ENCODE results near the gene LTBP1.

Gene LTBP1

DNA sequence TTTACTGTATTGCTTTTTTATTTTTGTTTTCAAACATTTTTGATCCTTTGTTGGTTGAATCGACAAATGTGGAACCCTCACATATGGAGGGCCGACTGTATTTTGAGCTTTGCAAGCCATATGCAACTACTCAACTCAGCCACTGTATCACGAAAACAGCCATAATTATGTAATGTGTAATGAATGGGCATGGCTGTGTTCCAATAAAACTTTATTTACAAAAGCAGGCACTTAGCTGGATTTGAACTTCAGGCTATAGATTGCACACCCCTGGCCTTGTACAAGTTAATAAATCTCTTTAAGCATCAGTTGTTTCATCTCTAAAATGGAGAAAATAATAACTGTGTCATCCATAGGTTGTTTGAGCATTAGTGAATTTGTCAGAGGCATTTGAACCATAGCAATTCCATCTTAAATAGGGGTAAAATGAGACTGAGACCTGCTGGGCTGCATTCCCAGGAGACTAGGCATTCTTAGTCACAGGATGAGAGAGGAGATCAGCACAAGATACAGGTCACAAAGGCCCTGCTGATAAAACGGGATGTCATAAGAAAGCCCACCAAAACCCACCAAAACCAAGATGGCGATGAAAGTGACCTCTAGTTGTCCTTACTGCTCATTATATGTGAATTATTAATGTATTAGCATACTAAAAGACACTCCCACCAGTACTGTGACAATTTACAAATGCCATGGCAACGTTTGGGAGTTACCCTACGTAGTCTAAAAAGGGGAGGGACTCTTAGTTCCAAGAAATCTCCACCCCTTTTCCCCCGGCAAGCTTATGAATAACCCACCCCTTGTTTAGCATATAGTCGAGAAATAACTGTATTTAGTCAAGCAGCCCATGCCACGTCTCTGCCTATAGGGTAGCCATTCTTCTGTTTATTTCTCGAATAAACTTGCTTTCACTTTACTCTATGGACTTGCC lies 13.7 kb upstream of the LTBP1 start:
- DNase-seq (ENCODE audit: low spot score), result no peak

DNA sequence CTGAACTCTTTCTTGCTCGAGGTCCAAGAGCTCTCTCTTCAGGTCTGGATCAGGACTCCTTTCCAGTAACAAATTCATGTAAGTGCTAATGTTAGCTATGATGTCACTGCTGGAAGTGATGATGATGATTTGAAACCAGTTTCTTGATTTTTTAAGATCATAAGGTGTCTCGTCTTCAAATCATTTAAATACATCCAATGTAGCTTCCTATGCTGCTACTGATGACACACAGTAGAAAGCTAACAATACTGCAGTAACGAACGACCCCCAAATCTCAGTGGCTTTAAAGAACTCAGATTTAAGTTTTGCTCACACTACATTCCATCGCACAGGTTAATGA lies 13.0 kb upstream of the LTBP1 start:
- DNase-seq (ENCODE audit: low spot score), result no peak

DNA sequence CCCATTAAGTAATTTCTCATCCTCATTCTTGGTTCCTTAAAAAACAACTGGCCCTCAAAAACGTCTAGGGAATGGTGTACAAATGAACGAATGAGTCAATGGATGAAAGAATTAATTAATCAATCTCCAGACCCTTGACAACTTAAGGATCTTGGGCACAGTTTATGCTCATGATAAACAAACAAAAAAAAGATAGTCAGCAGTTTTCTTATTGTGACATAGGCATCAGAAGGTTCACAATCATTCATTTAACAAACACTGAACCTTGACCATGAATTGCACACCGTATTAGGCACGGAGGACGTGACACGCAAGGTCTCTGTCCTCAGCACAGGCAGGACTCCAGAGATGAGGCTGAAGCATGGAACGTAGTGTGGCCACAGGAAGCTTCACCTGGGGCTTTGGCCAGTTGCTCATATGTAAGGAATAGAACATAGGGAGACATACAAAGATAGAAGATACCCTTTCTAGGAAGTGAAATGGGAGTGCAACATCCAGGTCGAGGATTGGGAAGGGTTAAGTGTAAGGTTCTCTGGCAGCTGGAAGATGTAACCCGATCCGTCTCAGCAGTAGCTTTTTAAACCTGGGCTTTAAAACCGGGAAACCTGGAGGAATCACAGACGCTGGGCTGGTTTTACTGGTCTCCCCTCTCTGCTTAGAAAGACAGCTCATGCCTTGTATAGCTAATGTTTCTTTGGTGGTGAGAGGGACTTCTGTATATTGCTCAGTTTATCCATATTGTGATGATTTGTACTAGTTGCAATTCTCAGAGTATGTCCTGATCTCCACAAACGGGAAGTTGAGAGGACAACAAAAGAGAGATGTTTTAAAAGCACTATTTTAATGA lies 8.9 kb upstream of the LTBP1 start:
- no peak for DNase-seq (ENCODE audit: low spot score)

DNA sequence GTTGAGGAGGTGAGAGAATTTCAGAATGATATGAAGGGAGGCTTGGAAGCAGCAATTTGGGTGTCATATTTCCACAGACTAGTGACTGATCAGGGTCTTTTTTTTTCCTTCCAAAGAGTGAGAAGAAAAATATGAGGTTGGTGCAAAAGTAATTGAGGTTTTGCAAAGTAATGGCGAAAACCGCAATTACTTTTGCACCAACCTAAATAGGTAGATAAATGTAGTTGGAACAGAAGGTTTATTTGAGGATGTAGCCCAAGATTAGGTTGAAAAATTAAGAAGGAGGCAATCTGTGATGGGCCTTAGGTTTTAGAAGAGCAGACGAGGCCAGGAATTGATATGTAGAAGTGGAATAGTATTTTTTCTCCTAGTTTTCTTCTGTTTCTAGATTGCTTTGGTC lies 7.8 kb upstream of the LTBP1 start:
- no peak for DNase-seq (ENCODE audit: low spot score)

DNA sequence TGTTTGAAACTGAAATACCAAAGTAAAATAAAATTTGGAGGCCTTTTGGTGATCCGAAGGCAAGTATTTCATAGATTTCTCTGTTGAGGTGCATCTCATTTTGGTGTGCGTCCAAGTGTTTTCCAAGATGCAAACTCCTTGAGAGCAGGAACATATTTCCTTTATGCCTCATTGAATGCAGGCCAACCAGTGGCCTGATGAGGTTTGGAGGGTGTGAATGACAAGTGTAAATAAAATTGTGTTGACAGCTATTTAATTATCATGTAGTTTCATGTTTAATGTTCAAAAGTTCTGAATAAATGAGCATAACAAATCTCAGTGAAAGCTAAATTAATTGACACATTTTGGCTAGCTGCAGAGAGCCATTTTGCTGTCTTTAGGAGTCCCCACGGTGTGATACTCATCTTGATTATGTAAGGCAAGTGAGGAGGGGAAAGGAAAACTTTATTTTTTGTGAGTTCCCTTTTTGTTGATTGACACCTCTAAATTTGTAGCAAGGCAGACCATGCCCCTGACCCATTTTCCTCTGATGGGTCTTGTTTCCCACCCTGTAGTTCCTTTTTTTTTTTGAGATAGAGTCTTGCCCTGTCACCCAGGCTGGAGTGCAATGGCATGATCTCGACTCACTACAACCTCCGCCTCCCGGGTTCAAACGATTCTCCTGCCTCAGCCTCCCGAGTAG lies 6.3 kb upstream of the LTBP1 start:
- no peak for DNase-seq (ENCODE audit: low spot score)

DNA sequence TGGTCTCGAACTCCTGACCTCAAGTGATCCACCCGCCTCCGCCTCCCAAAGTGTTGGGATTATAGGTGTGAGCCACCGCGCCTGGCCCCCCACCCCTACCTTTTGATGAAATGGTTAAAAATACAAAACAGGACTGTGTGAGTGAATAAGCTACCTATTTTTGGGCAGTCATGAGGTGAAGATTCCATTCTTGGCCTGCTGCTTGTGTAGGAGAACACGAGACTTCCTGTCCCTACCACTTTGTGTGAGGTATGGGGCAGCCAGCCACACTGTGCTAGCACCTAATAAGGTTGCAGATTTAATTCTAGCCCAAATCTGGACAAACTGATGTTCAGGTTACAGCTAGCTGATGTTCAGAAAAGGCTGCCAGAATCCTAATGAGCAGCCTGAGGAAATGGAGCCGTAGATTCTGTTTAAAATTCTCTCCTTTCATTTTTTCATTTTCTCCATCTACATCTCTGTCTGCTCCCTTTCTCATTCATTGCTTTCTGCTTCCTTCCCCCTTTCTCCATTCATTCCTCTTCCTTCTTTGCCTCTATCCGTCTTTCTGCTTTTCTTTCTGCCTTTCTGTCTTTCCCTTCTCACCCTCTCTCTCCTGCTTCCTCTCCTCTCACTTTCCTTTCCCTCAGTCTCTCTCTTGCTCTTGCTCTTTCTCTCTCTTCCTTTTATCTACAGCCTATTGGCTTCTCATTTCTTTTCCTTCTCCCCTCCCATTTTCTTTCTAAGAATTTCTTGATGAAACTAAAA lies 4.6 kb upstream of the LTBP1 start:
- no peak for DNase-seq (ENCODE audit: low spot score)

DNA sequence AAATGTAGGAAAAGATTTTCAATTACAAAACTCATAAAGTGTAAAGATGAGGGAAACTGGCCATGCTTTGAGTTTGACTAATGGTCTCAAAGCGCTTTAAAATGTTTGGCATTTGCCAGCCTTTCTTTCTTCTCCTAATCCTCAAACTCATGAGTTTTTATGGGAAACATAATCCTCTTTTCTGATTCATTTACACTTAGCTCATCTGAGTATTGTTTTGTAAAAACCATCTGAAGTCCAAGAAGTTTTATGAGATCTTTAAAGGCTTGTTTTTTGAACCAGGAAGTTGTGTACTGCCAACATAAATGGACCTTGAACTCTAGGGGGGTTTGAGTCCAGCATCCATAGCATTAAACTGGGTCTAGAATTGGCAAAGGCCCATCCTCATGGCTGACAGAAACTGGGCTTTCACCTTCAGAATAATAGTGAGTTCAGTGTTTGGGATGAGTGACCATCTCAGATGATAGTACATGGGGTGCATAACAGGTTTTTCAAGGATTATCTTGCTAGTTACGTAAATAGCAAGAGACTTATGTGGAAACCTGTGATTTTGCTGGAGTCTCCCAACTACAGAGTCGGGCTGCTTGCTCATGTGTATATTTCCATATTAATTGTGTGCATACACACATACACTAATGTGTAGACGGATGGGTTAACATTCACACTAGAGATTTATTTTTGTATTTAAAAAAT lies 3.8 kb upstream of the LTBP1 start:
- no peak for DNase-seq (ENCODE audit: low spot score)

DNA sequence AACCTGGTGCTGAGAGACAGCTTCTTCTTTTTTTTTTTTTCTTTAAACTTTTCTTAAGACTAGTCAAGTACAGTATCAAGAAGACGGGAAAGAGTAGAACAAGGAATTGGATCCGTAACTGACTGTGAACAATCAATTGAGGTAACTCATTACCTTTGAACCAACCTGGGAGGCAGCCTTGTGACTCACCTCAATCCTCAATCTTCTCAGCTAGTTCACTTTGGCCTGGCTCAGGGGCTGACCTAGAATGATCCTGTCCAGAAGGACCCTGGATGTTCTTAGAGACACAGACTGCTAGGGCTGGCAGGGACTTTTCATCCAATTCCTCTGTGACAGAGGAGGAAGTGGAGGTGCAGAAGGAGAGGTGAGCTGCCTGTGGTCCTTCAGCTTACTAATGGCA lies 1.5 kb upstream of the LTBP1 start:
- DNase-seq (ENCODE audit: low spot score), result no peak

DNA sequence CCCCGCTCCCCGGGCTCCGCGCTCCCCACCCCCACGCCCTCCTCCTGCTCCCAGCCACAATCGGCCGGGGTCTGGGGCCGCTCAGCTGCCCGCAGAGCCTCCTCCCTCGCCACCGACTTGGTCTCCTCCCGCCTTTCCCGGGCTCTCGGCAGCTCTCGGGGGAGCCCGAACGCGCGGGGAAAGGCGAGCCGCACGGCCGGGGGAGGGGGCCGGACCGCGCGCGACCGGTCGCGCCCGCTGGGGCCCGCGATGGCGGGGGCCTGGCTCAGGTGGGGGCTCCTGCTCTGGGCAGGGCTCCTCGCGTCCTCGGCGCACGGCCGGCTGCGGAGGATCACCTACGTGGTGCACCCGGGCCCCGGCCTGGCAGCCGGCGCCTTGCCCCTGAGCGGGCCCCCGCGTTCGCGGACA lies 327 bp downstream of the LTBP1 start:
- DNase-seq (ENCODE audit: low spot score), result no peak

DNA sequence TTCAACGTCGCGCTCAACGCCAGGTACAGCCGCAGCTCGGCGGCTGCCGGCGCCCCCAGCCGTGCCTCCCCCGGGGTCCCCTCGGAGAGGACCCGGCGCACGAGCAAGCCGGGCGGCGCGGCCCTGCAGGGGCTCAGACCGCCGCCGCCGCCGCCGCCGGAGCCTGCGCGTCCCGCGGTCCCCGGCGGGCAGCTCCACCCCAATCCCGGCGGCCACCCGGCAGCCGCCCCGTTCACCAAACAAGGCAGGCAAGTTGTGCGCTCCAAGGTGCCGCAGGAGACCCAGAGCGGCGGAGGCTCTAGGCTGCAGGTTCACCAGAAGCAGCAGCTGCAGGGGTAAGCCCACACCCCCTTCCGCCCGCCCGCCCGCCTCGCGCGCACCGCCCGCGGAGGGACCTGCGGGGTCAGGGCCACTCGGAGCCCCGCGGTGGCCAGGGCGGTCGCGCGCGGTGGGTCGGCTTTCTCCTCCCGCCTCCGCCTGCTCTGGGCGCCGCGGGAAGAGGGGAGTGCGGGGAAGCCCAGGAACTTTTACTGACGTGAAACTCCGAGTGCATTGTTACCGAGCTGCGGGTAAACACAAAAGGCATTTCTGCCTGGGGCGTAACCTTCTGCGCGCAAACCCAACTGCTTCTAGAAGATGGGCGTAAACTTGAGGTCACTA lies 861 bp downstream of the LTBP1 start:
- peak; percentile 20 for DNase-seq (ENCODE audit: low spot score)

DNA sequence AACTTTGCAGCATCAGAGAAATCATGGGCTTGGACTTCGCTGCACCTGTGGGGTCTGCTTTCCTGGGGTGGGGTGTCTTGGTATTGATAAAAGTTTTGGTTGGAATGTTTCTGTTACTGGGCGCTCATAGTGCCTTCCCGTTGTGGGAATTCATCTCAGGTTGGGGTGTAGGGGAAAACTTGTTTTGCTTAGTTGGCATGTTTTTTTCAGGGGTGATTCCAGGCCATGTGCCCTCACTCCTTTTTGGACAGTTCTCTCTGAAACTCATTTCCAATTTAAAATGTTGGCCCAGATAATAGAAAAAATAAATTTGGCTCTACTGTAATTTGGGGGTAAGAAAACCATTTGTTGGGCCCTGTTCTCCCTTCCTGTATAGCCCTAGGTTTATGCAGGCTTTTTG lies 1.5 kb downstream of the LTBP1 start:
- no peak for DNase-seq (ENCODE audit: low spot score)

DNA sequence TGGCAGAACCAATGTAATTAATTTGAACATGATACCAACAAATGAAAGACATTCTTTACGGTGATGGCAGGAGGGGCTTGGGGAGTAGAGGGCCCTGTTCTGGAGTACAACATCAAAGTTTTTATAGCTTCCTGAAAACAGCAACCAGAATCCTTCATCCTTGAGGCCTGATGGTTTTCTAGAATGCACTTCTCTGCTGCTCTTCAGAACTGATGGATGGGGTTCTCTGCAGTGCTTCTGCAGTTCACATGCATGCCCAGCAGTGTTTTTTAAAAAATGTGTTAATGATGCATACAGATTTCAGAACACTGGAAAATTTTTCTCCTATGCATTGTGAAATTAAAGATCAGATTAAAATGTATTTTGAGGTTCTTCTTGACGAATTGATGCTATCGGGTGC lies 2.5 kb downstream of the LTBP1 start:
- peak; percentile 9 for DNase-seq (ENCODE audit: low spot score)

DNA sequence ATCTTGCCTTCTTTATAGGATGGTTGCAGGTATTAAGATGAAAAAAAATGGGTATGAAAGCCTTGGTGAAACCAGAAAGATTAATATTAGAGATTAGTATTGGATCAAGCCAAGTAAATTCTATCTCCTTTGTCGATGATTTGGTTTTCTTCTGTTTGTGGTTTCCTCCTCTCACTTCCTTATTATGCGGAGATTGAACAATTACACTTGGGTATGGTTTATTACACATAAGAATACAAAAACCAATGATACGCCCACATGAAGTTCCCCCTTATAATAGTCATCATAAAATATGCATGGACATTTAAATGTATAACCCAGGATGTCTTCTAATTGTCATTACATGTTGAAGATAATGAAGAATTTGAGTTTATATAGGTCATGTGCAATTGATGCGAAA lies 4.9 kb downstream of the LTBP1 start:
- DNase-seq (ENCODE audit: low spot score), result no peak

DNA sequence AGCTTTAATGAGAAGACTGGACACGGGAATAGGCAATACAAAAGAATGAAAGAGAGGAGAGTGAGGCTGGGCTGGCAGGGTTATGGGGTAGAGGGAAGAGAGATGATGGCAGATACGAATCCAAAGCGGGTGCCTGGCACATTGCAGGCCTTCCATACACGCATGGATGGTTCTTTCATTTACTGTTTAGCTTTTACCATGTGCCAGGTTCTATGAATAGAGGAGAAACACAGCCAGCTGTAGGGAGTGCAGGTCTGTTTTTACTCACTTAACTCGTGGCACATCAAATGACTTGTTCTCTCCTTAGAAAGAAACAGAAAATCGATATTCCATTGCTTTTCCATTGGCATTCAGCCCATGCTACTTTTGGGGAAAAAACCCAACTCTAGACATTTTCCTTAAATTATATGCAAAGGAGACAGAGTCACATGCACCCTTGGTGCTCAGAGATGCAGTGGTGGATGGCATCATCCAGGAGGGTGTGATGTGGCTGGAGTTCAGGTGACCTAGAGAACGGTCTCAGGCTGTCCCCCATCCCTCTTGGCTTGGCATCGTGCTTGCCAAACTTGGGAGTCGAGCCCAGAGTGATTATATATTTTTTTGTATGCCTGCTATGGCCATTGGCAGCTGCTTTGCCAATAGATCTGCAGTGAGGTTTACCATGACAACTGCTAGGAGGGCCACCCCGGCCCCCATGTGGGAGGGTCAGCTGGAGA lies 6.2 kb downstream of the LTBP1 start:
- no peak for DNase-seq (ENCODE audit: low spot score)

DNA sequence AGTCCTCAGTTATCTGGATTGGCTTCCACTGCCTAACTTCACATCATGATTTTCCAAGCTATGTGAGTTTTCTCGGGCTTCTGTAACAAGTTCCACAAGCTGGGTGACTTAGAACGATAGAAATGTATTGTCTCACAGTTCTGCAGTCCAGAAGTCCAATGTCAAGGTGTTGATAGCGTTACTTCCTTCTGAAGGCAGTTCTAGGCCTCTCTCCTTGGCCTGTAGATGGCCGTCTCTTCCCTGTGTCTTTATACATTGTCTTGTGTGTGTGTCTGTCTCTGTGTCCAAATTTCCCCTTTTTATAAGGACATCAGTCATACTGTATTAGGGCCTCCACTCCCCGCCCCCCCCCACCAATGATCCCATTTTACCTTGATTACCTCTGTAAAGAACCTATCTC lies 7.5 kb downstream of the LTBP1 start:
- DNase-seq (ENCODE audit: low spot score), result no peak

DNA sequence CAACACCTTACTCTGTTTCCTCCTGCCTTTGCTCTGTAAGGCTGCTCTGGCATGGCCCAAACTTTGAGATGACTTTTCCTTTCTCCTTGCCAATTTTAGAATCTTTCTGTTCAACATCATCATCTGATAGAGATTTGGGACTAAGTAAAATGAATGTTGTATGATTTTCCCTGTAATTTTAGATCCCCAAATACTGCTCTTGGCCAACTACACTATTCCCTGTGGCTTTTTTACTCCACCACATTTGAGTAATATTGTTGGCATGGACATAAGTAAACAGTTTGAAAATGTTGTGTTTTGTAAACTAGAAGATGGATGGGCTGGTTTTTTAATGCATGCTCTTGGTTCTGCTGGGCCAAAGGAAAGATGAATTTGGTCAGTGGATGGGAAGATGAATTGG lies 12.1 kb downstream of the LTBP1 start:
- no peak for DNase-seq (ENCODE audit: low spot score)

DNA sequence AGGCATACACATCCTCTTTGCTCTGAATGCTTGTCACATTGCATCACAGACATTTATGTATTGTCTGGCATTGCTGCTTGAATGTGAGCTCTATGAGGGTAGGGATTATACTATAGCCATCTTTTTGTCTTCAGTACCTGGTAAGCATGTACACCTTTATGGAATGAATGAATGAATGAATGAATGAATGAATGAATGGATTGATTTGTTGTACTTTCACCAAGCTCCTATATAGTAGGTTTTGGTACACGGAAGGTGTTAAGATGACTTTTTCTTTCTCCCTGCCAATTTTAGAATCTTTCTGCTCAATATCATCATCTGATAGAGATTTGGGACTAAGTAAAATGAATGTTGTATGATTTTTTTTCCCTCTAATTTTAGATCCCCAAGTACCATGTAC lies 13.5 kb downstream of the LTBP1 start:
- DNase-seq (ENCODE audit: low spot score), result no peak

DNA sequence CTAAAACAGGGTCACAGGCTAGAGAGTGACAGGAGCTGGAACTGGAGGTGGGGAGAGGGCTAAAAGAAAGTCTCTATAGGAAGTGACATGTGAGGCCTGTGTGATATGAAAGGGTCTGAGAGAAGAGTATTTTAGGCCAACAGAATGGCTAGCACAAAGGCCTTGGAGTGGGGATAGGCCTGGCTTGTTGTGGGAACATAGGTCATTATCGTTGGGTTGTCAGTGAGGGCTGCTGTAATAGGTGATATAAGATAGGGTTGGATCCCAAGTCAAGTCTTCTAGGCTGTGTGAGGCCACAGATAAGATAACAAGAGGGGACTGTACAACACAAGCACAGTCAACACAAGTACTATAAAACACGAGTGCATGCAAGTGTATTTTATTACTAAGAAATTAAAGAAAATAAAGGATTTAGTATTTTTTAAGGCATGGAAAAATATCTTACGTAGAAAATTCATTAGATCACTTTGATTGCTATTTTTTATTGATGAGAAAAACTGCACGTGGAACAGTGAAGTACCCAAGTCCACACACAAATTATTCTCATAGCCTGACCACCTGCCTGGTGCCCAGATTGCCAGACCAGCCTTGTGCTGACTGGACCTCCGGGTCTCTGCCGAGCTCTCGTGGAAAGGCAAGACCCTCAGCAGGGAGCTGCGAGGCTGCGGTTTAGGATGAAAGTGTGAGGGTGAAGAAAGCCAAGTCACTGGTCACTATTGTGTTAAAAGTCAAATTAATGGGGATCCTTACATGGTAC lies 14.1 kb downstream of the LTBP1 start:
- DNase-seq (ENCODE audit: low spot score), result no peak

DNA sequence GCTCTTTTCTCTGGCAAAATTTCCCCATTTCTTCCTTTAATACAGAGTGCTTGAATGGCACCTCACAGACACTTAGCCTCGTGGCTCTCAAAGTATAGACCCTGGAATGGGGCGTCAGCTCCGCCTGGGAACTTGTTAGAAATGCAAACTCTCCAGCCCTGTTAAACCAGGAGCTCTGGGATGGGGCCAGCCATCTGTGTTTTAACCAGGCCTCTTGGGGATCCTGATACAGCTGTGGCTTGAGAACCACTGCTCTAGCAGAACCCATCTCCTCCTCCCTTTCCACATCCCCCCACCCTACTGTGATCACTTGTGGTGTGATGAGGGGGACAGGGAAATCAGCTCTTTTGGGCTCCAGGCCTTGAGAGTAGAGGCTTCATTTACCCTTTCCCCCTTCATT lies 15.9 kb downstream of the LTBP1 start:
- DNase-seq (ENCODE audit: low spot score), result no peak

DNA sequence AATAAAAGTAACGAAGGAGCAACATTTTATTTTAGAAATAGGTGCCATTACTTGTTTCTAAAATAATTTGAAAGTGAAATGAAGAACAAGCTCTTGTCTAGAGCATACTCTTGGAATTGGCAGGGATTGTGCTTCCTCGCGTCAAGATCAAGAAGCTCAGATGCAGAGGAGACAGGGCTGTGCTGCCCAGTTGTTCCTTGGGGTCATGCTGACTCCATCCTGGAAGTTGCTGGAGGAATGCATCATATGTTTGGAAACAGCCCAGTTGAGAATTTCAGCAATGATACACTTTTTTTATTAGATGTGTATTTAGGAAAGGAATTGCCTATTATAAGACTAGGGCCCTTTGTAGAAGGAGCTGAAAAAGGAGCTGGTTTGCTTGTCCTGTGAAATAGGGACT lies 17.2 kb downstream of the LTBP1 start:
- no peak for DNase-seq (ENCODE audit: low spot score)
